ENCODE data around the gene HLA-G.

DNA sequence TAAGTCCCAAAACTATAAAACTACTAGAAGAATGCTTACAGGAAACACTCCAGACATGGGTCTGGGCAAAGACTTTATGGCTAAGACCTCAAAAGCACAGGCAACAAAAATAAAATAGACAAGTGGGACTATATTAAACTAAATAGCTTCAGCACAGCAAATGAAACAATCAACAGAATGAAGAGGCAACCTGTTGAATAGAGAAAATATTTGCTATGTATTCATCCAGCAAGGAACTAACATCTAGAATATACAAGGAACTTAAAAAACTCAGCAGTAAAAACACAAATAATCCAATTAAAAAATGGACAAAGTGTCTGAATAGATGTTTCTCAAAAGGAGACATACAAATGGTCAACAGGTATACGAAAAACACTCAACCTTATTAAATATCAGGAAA lies 30.4 kb downstream of the HLA-G start:
- TF ChIP-seq POLR2A (IDR thresholded peaks at IDR 0.05): no peak
- TF ChIP-seq, protein P1, sequence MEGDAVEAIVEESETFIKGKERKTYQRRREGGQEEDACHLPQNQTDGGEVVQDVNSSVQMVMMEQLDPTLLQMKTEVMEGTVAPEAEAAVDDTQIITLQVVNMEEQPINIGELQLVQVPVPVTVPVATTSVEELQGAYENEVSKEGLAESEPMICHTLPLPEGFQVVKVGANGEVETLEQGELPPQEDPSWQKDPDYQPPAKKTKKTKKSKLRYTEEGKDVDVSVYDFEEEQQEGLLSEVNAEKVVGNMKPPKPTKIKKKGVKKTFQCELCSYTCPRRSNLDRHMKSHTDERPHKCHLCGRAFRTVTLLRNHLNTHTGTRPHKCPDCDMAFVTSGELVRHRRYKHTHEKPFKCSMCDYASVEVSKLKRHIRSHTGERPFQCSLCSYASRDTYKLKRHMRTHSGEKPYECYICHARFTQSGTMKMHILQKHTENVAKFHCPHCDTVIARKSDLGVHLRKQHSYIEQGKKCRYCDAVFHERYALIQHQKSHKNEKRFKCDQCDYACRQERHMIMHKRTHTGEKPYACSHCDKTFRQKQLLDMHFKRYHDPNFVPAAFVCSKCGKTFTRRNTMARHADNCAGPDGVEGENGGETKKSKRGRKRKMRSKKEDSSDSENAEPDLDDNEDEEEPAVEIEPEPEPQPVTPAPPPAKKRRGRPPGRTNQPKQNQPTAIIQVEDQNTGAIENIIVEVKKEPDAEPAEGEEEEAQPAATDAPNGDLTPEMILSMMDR (IDR thresholded peaks at IDR 0.05): no peak

Data from testis (tissue), 2 donors.